Breast epithelium (tissue), 4 donors: Measurements from ENCODE around the gene FARP1. TPM values are rescaled to one million over a fixed set of nuclear protein-coding genes. Genes with fewer than 3 reads are reported as not detected.

Experiments
- DNase-seq, 2 donors: peaks; one replicate each; pipeline ENCODE4 v3.0.0-alpha.2; 2019; ENCODE audit warnings: low spot score in 2 of 2
- H3K27ac ChIP-seq, 2 donors: fragments of 200-600 bp; sonication (generic) in 1 of 2; one replicate each; pipeline ENCODE4 v1.5.1; 2016 to 2019; ENCODE audit warnings: mild to moderate bottlenecking in 1 of 2
- H3K27me3 ChIP-seq, 2 donors: fragments of 200-600 bp; sonication (generic) in 1 of 2; one replicate each; pipeline versions ENCODE4 v1.5.1 to v1.6.0; 2017 to 2019; ENCODE audit warnings: control low read depth in 1 of 2, mild to moderate bottlenecking in 1 of 2
- H3K36me3 ChIP-seq: fragments of 200-600 bp; one replicate; pipeline ENCODE4 v1.5.1; 2019
- H3K4me1 ChIP-seq, 2 donors: fragments of 200-600 bp; sonication (generic); one replicate each; pipeline ENCODE4 v1.5.1; 2016 to 2019; ENCODE audit warnings: control low read depth in 1 of 2
- H3K4me3 ChIP-seq, 3 donors: fragments of 200-600 bp; sonication (generic); 1 replicate in 2 of 3; 2 replicates in 1 of 3; pipeline ENCODE4 v1.5.1; 2016 to 2019; ENCODE audit warnings: mild to moderate bottlenecking in 3 of 3, moderate library complexity in 2 of 3
- H3K9me3 ChIP-seq, 2 donors: fragments of 200-600 bp; sonication (generic) in 1 of 2; one replicate each; pipeline ENCODE4 v1.5.1; 2016 to 2019; ENCODE audit warnings: control low read depth in 1 of 2
- CTCF ChIP-seq, 3 donors: fragments of 450-650 bp; IDR thresholded peaks; one replicate each; pipeline ENCODE4 v1.5.1; 2016 to 2017; ENCODE audit warnings: antibody characterized with exemption in 3 of 3, mild to moderate bottlenecking in 3 of 3, moderate library complexity in 3 of 3
- POLR2A ChIP-seq: fragments of 450-650 bp; IDR thresholded peaks from one replicate; pipeline ENCODE4 v1.6.1; 2016; ENCODE audit warnings: antibody characterized with exemption, mild to moderate bottlenecking, moderate library complexity
- POLR2AphosphoS5 ChIP-seq, 3 donors: sonication (generic); formaldehyde crosslinking; IDR thresholded peaks; one replicate each; pipeline ENCODE4 v1.6.1; 2017; ENCODE audit warnings: antibody characterized with exemption in 3 of 3
- intact Hi-C: fragments of 100-400 bp; cut with DNase I; formaldehyde crosslinking; loops from one replicate; pipeline ENCODE4 v1.15.1; 2023; ENCODE audit warnings: low total_unique reads
- total RNA-seq, 3 donors: library from RNA; depleted of rRNA; stranded (reverse); fragments of >200 nt; gene quantifications; one replicate each; pipeline ENCODE4 v1.1.0, GENCODE V29; 2016

Gene FARP1
- total RNA-seq, 3 donors from 2014 or later, result 29.8 to 97.3 (median 80.1) TPM

GRCh38 chr13:98144801-98145350 is 2.0 kb downstream of the FARP1 start:
- TF ChIP-seq CTCF (IDR thresholded peaks at IDR 0.05) (no peak), POLR2A (no peak), POLR2AphosphoS5 (IDR thresholded peaks at IDR 0.05) (no peak)
- Histone ChIP-seq H3K9me3 (no peaks in the 10 kb centered on the region), H3K4me1 (no peaks in the 10 kb centered on the region), H3K4me3 (peak overlapping the region in 2 of 3 donors; percentile 82 to 85), H3K27me3 (no peaks in the 10 kb centered on the region), H3K36me3 (no peaks in the 10 kb centered on the region), H3K27ac (peak overlapping the region; percentile 52 to 76)
- no peak for DNase-seq
- intact Hi-C loops, result no loop called here

- TF ChIP-seq CTCF (IDR thresholded peaks at IDR 0.05), result no peak
- no peak for TF ChIP-seq POLR2A
- no peak for TF ChIP-seq POLR2AphosphoS5 (IDR thresholded peaks at IDR 0.05)
- Histone ChIP-seq H3K27ac (no peak overlapping the region), H3K27me3 (no peaks in the 10 kb centered on the region), H3K36me3 (no peaks in the 10 kb centered on the region), H3K9me3 (no peaks in the 10 kb centered on the region), H3K4me3 (no peak overlapping the region), H3K4me1 (no peaks in the 10 kb centered on the region)
- intact Hi-C loops, result no loop called here
- no peak for DNase-seq
Observed at GRCh38 chr13:98147521-98147920, 4.6 kb downstream of the FARP1 start.

- no peak for DNase-seq
- Histone ChIP-seq H3K27ac (no peak overlapping the region), H3K9me3 (no peaks in the 10 kb centered on the region), H3K4me3 (no peak overlapping the region), H3K27me3 (no peaks in the 10 kb centered on the region), H3K36me3 (no peaks in the 10 kb centered on the region), H3K4me1 (no peaks in the 10 kb centered on the region)
- no peak for TF ChIP-seq CTCF (IDR thresholded peaks at IDR 0.05)
- TF ChIP-seq POLR2A, result no peak
- TF ChIP-seq POLR2AphosphoS5 (IDR thresholded peaks at IDR 0.05), result no peak
- intact Hi-C loops, result no loop called here
Observed at GRCh38 chr13:98150832-98151479, 8.1 kb downstream of the FARP1 start.

- no peaks in the 10 kb centered on the region for H3K4me1 ChIP-seq
- H3K4me3 ChIP-seq, result no peak overlapping the region
- no peak overlapping the region for H3K27ac ChIP-seq
- H3K27me3 ChIP-seq, result no peaks in the 10 kb centered on the region
- no peak for DNase-seq
- TF ChIP-seq POLR2A (no peak), POLR2AphosphoS5 (IDR thresholded peaks at IDR 0.05) (no peak), CTCF (IDR thresholded peaks at IDR 0.05) (no peak)
- H3K36me3 ChIP-seq, result no peaks in the 10 kb centered on the region
- no peaks in the 10 kb centered on the region for H3K9me3 ChIP-seq
- intact Hi-C loops, result no loop called here
Observed at GRCh38 chr13:98155475-98156109, 12.7 kb downstream of the FARP1 start.

- Histone ChIP-seq H3K4me1 (no peaks in the 10 kb centered on the region), H3K4me3 (no peak overlapping the region), H3K36me3 (no peaks in the 10 kb centered on the region), H3K27me3 (no peaks in the 10 kb centered on the region), H3K9me3 (no peaks in the 10 kb centered on the region), H3K27ac (no peak overlapping the region)
- intact Hi-C loops, result no loop called here
- TF ChIP-seq POLR2A (no peak), POLR2AphosphoS5 (IDR thresholded peaks at IDR 0.05) (no peak), CTCF (IDR thresholded peaks at IDR 0.05) (no peak)
- DNase-seq, result no peak
Observed at GRCh38 chr13:98156259-98156658, 13.4 kb downstream of the FARP1 start.
